B cell (primary cell): ENCODE results near the gene THAP4. TPM values are rescaled to one million over a fixed set of nuclear protein-coding genes. Genes with fewer than 3 reads are reported as not detected.

ENCODE experiments used
- ATAC-seq: fragments of 200-7000 bp; cut with Tn5 transposase; one replicate; pipeline ENCODE4 v1.10.0; 2021; ENCODE audit warnings: low read depth, mild to moderate bottlenecking, moderate number of reproducible peaks, moderate library complexity
- CTCF ChIA-PET: fragments of 350-600 bp; sonication (Branson Sonifier 250); formaldehyde crosslinking; loops from one replicate; lab custom pipeline; 2021; ENCODE audit warnings: antibody characterized with exemption, inconsistent platforms; lab: Charles Lee
- POLR2A ChIA-PET: fragments of 350-600 bp; sonication (Branson Sonifier 250); formaldehyde crosslinking; loops from one replicate; lab custom pipeline; 2021; ENCODE audit warnings: antibody characterized with exemption; lab: Charles Lee
- DNase-seq: peaks from one replicate; pipeline ENCODE4 v3.0.0; 2013
- H2AFZ ChIP-seq: 2 replicates; pipeline ENCODE4 v1.6.1; 2012; ENCODE audit warnings: mild to moderate bottlenecking, low read depth, low read length; ENCODE audit not compliant: insufficient read depth, poor library complexity, severe bottlenecking
- H3K27ac ChIP-seq, 2 donors: 1 replicate in 1 of 2; 2 replicates in 1 of 2; pipeline ENCODE4 v1.5.1; 2012 to 2013; ENCODE audit warnings: low read length in 2 of 2, mild to moderate bottlenecking in 2 of 2, moderate library complexity in 1 of 2
- H3K27me3 ChIP-seq, 4 experiments: fragments of 200-600 bp in 1 of 4; sonication (generic) in 1 of 4; replicated peaks in 1 of 4; 1 replicate in 2 of 4; 2 replicates in 2 of 4; pipeline versions ENCODE4 v1.6.1 to v1.7.0; 2013 to 2016; ENCODE audit warnings: low read length in 3 of 4, mild to moderate bottlenecking in 2 of 4, mixed read lengths in 1 of 4, moderate library complexity in 1 of 4; ENCODE audit not compliant: insufficient read depth in 4 of 4, control insufficient read depth in 3 of 4; ENCODE audit errors: control extremely low read depth in 1 of 4
- H3K36me3 ChIP-seq, 2 experiments: replicated peaks in 1 of 2; 1 replicate in 1 of 2; 2 replicates in 1 of 2; pipeline versions ENCODE4 v1.6.1 to v1.7.1; 2013; ENCODE audit warnings: low read length in 1 of 2; ENCODE audit not compliant: insufficient read depth in 2 of 2, control insufficient read depth in 1 of 2; ENCODE audit errors: control extremely low read depth in 1 of 2, extremely low read depth in 1 of 2
- H3K4me1 ChIP-seq, 2 donors: fragments of 200-600 bp in 1 of 2; sonication (generic) in 1 of 2; 1 replicate in 1 of 2; 2 replicates in 1 of 2; pipeline versions ENCODE4 v1.5.1 to v1.6.1; 2013 to 2017; ENCODE audit warnings: low read length in 2 of 2; ENCODE audit not compliant: control insufficient read depth in 2 of 2, insufficient read depth in 2 of 2
- H3K4me2 ChIP-seq: replicated peaks from 2 replicates; pipeline ENCODE3; 2012; ENCODE audit warnings: mild to moderate bottlenecking, low read depth, low read length; ENCODE audit not compliant: poor library complexity, severe bottlenecking
- H3K4me3 ChIP-seq, 5 experiments: fragments of 200-600 bp in 1 of 5; sonication (generic) in 1 of 5; 1 replicate in 3 of 5; 2 replicates in 2 of 5; pipeline versions ENCODE4 v1.5.1 to v1.7.0; 2011 to 2016; ENCODE audit warnings: low read length in 4 of 5, mild to moderate bottlenecking in 4 of 5, low read depth in 2 of 5, control low read depth in 1 of 5, moderate library complexity in 1 of 5; ENCODE audit not compliant: insufficient read depth in 1 of 5; ENCODE audit errors: control extremely low read depth in 1 of 5, extremely low read depth in 1 of 5
- H3K79me2 ChIP-seq: fragments of 200-600 bp; sonication (generic); one replicate; pipeline ENCODE4 v1.6.0; 2016; ENCODE audit warnings: low read length; ENCODE audit not compliant: control insufficient read depth, insufficient read depth
- H3K9ac ChIP-seq: fragments of 200-600 bp; sonication (generic); 2 replicates; pipeline ENCODE4 v1.6.1; 2017; ENCODE audit warnings: mild to moderate bottlenecking, low read length, moderate library complexity
- H3K9me3 ChIP-seq, 3 donors: one replicate each; pipeline versions ENCODE4 v1.6.1 to v1.7.1; 2013; ENCODE audit warnings: low read length in 2 of 3; ENCODE audit not compliant: control insufficient read depth in 2 of 3, insufficient read depth in 1 of 3; ENCODE audit errors: control extremely low read depth in 1 of 3
- H4K20me1 ChIP-seq: 2 replicates; pipeline ENCODE4 v1.6.0; 2012; ENCODE audit warnings: mild to moderate bottlenecking, low read length; ENCODE audit not compliant: insufficient read depth, control insufficient read depth, poor library complexity, severe bottlenecking
- H3K27ac Mint-ChIP-seq: one replicate; pipeline ENCODE4 v1.8.0; 2021; ENCODE audit warnings: mixed read lengths
- H3K27me3 Mint-ChIP-seq: one replicate; pipeline ENCODE4 v1.8.0; 2021; ENCODE audit warnings: mixed read lengths
- H3K4me1 Mint-ChIP-seq: one replicate; pipeline ENCODE4 v1.8.0; 2021; ENCODE audit warnings: mixed read lengths
- H3K4me3 Mint-ChIP-seq: one replicate; pipeline ENCODE4 v1.8.0; 2021; ENCODE audit warnings: mixed read lengths
- H3K9me3 Mint-ChIP-seq: one replicate; pipeline ENCODE4 v1.8.0; 2022; ENCODE audit warnings: mixed read lengths; ENCODE audit not compliant: insufficient read depth
- EZH2 ChIP-seq: IDR thresholded peaks from 2 replicates; pipeline ENCODE4 v1.6.1; 2012; ENCODE audit warnings: borderline replicate concordance, low read depth, mild to moderate bottlenecking, moderate library complexity, low read length; ENCODE audit not compliant: insufficient read depth, poor library complexity, severe bottlenecking
- WGBS: methylation state at CpG from one replicate; pipeline ENCODE4 v1.1.5; 2013; ENCODE audit warnings: missing lambda C conversion rate; ENCODE audit not compliant: insufficient coverage; 5-methylcytosine and 5-hydroxymethylcytosine counted together
- intact Hi-C: fragments of 100-400 bp; cut with micrococcal nuclease; formaldehyde crosslinking; loops from one replicate; pipeline ENCODE4 v1.10.0; 2022
- polyA plus RNA-seq: library from polyadenylated mRNA; depleted of rRNA; stranded (reverse); fragments of >200 nt; gene quantifications from 2 replicates; pipeline ENCODE4 v1.2.3, GENCODE V29; 2012
- total RNA-seq, 2 donors: library from RNA; stranded (reverse); fragments of 120-200 nt in 1 of 2; gene quantifications; 1 replicate in 1 of 2; 2 replicates in 1 of 2; pipeline versions ENCODE4 v1.2.3 to v1.2.4, GENCODE V29; 2013 to 2022
- TF ChIP-seq, protein P1 (sequence below): fragments of 200-600 bp; IDR thresholded peaks from one replicate; pipeline ENCODE4 v1.8.0; 2022; ENCODE audit warnings: antibody characterized with exemption, mild to moderate bottlenecking

THAP4 gene
- total and polyA plus RNA-seq, 2 donors (not counting 1 experiment from before 2014, with no cell fraction given), result 26.5 to 41.0 TPM

DNA sequence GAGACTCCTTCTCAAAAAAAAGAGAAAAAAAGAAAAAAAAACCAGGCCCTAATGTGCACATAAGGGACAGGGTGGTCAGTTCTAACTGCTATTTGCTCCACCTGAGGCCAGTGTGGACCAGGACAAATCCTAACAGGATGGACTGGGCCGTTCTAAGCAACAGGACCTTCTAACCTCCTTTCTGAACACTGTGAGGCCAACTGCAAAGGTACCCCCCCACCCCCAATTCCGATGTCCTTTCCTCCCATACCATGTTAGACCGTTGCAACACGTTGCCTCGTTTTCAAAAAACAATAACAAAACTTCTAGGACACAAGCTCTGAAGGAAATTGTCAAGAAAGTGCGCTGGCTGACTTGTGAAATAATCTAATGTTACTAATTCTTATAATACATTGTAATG, 1.2 kb downstream of the THAP4 start:
- peak overlapping the region; percentile 85 for H3K27ac Mint-ChIP-seq
- H3K27me3 Mint-ChIP-seq, result no peaks in the 10 kb centered on the region
- Histone ChIP-seq H3K9ac (peak overlapping the region; percentile 77), H4K20me1 (peaks cover 38% of the 10 kb centered on the region), H3K4me1 (peaks cover 19 to 24% of the 10 kb centered on the region in 2 donors), H3K79me2 (peaks cover 86% of the 10 kb centered on the region), H3K27me3 (no peaks in the 10 kb centered on the region), H2AFZ (peak overlapping the region; percentile 100), H3K9me3 (peaks cover 0 to 8% (median 0%) of the 10 kb centered on the region in 3 donors), H3K4me2 (peak overlapping the region; percentile 98), H3K4me3 (peak overlapping the region in 2 of 5 experiments; percentile 59 to 97), H3K36me3 (peaks cover 0 to 26% of the 10 kb centered on the region in 2 experiments), H3K27ac (peak overlapping the region in 1 of 2 donors; percentile 65)
- TF ChIP-seq EZH2, result no peak
- TF ChIP-seq, protein P1, sequence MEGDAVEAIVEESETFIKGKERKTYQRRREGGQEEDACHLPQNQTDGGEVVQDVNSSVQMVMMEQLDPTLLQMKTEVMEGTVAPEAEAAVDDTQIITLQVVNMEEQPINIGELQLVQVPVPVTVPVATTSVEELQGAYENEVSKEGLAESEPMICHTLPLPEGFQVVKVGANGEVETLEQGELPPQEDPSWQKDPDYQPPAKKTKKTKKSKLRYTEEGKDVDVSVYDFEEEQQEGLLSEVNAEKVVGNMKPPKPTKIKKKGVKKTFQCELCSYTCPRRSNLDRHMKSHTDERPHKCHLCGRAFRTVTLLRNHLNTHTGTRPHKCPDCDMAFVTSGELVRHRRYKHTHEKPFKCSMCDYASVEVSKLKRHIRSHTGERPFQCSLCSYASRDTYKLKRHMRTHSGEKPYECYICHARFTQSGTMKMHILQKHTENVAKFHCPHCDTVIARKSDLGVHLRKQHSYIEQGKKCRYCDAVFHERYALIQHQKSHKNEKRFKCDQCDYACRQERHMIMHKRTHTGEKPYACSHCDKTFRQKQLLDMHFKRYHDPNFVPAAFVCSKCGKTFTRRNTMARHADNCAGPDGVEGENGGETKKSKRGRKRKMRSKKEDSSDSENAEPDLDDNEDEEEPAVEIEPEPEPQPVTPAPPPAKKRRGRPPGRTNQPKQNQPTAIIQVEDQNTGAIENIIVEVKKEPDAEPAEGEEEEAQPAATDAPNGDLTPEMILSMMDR, result no peak
- ChIA-PET POLR2A (interaction anchor here (0.6 kb wide), 1 partner anchor 600 kb away, joined by 7 read pairs; no protein-coding TSS in a partner anchor), CTCF (no interaction called here)
- peak overlapping the region; percentile 80 for H3K4me3 Mint-ChIP-seq
- WGBS, result 33% methylated on average over 1 of the region's 6 CpGs
- H3K9me3 Mint-ChIP-seq, result no peaks in the 10 kb centered on the region
- DNase-seq (no peak), ATAC-seq (no peak)
- intact Hi-C loops, result loop anchor here (2.0 to 10.0 kb wide), 3 partner anchors 363 to 1075 kb away; partner anchors contain the start of gene DUSP28
- peaks cover 34% of the 10 kb centered on the region for H3K4me1 Mint-ChIP-seq

DNA sequence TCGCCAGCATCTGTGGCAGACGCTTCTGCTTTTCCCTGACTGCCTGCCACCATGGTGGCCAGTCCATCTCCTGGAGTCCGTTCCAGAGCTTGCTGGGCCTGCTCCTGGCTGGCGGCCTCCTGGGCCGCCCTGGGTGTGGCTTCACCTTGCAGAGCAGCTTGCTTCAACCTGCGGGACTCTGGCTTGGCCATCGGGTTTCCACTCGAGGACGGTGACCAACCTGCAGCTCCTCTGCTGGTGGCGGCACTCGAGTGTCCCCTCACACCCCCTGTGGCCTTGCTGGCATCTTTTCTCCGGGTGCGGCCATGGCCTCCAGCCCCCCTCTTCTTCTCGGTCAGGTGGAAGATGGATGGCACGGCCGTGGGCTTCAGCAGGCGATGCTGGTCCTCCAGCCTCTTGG, 3.4 kb downstream of the THAP4 start:
- Histone ChIP-seq H3K4me3 (no peak overlapping the region), H3K4me1 (peaks cover 13 to 24% of the 10 kb centered on the region in 2 donors), H4K20me1 (peaks cover 21% of the 10 kb centered on the region), H3K4me2 (no peak overlapping the region), H3K9ac (no peak overlapping the region), H3K27ac (no peak overlapping the region), H2AFZ (no peak overlapping the region), H3K79me2 (peaks cover 80% of the 10 kb centered on the region), H3K36me3 (peaks cover 0 to 15% of the 10 kb centered on the region in 2 experiments), H3K27me3 (no peaks in the 10 kb centered on the region), H3K9me3 (no peaks in the 10 kb centered on the region)
- 98% methylated on average over 13 of the region's 17 CpGs for WGBS
- CTCF ChIA-PET, result interaction anchor here (1.6 kb wide), 1 partner anchor 12 kb away, joined by 3 read pairs; no protein-coding TSS in a partner anchor
- intact Hi-C loops, result loop anchor here (10.0 kb wide), 1 partner anchor 419 kb away; no protein-coding TSS in a partner anchor
- TF ChIP-seq, protein P1, result no peak
- no peak for TF ChIP-seq EZH2
- Mint-ChIP-seq H3K27ac (no peak overlapping the region), H3K9me3 (no peaks in the 10 kb centered on the region), H3K4me1 (peaks cover 20% of the 10 kb centered on the region), H3K4me3 (no peak overlapping the region), H3K27me3 (no peaks in the 10 kb centered on the region)
- POLR2A ChIA-PET, result no interaction called here
- DNase-seq, result no peak
- ATAC-seq, result no peak
